GM10847 (cell line): ENCODE results near the gene IL17D.

ENCODE experiments used
- POLR2A ChIP-seq: IDR thresholded peaks from 2 replicates; pipeline ENCODE4 v1.6.1; 2011; ENCODE audit not compliant: insufficient read length; ENCODE audit errors: extremely low read depth

The IL17D gene

GRCh38 chr13:20729633-20730585 is 26.4 kb downstream of the IL17D start:
- TF ChIP-seq POLR2A, result no peak

DNA sequence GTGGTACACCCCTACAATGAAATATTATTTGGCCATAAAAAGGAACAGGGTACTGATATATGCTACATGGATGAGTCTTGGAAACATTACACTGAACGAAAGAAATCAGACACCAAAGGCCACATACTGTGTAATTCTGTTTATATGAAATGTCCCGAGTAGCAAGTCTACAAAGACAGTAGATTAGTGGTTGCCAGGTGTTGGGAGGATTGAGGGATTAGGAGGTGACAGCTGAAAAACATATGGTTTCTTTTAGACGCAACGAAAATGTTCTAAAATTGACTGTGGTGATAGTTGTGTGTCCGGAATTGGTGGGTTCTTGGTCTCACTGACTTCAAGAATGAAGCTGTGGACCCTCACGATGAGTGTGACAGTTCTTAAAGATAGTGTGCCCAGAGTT is 35.1 kb downstream of the IL17D start:
- no peak for TF ChIP-seq POLR2A

DNA sequence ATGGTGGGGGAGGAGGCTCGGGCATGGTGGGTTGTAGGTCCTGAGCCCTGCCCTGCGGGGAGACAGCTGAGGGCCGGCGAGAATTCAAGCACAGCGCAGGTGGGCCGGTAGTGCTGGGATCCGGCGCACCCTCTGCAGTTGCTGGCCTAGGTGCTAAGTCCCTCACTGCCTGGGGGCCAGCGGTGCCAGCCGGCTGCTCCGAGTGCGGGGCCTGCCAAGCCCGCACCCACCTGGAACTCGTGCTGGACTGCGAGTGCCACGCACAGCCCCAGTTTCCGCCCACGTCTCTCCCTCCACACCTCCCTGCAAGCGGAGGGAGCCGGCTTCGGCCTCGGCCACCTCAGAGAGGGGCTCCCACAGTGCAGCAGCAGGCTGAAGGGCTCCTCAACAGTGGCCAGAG is 36.5 kb downstream of the IL17D start:
- TF ChIP-seq POLR2A, result no peak

DNA sequence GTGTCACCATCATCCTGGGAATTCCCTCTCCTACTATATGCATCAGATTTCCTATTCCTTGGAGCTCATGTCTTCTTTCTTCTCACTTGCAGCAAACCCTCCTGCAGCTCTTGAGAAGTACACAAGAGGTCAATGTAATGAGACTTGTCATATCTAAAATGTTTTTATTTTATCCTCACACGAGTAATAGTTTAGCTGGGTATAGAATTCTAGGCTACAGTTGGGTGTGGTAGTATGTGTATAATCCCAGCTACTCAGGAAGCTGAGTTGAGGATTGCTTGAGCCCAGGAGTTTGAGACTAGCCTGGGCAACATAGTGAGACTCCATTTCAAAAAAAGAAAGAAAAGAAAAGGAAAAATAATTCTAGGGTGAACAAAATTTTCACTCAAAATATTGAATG is 45.9 kb downstream of the IL17D start:
- no peak for TF ChIP-seq POLR2A

DNA sequence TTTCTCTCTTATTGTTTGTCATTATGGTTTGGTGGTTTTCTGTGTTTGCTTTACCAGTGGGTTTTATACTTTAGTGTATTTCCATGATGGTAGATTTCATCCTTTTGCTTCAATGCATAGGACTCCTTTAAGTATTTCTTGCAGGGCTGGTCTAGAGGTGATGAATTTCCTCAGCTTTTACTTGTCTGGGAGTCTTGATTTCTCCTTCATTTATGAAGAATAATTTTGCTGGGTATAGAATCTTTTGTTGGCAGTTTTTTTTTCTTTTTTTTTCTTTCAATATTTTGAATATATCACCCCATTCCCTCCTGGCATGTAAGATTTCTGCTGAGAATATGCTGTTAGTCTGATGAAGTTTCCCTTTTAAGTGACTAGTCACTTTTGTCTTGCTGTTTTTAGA is 50.5 kb downstream of the IL17D start:
- TF ChIP-seq POLR2A, result no peak

DNA sequence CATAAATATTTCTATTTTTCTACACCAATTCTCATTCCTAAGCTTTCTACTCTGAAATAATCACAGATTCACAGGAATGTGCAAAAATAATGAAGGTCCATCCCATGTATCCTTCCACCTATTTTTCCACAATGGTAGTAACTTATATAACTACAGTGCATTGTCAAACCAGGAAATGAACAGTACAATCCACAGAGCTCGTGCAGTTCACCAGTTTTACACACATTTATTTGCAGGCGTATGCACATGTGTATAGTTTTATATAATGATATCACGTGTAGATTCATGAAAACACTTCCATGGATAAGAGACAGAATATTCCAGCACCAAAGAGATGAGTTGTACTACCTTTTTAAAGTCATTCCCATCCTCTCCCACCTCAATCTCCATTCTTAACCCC is 57.4 kb downstream of the IL17D start:
- TF ChIP-seq POLR2A, result no peak

- TF ChIP-seq POLR2A, result no peak
These were observed 63.9 kb downstream of the IL17D start for GRCh38 chr13:20767309-20767943.

DNA sequence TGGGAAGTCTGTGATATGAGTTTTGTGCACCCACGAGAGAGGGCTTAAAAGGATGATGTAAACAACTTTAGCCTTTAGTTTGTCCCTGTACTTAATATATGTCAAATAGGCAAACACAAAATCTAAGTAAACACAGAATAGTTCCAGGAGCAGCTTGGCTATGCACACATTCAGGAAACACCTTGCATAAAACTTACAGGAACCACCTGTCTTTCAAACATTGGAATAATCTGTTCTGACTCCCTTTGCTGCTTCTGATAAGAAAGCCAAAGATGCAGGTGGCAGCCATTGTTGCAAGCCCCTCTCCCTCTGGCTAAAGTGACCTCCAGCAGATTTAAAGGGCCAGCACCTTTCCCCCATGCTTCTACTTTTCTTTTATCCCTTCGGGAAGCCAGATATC is 65.6 kb downstream of the IL17D start:
- no peak for TF ChIP-seq POLR2A

DNA sequence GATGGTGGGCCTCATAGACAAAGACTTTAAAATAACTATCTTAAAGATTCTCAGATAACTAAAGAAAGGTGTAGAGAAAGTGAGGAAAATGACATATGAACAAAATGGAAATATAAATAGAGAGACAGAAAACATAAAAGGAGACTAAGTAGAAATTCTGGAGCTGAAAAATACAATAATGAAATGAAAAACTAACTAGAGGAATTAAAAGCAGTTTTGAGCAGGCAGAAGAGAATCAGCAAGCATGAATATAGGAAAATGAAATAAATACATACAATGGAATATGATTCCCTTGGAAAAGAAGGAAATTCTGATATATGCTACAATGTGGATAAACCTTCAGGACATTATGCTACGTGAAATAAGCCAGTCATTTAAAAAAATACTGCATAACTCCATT is 66.3 kb downstream of the IL17D start:
- TF ChIP-seq POLR2A, result no peak
